ENCODE data around the gene BLOC1S5.

Gene BLOC1S5

GRCh38 chr6:8064638-8065518, 689 bp upstream of the BLOC1S5 start:
- no peaks in the 10 kb centered on the region for H3K9me3 ChIP-seq (ENCODE audit: insufficient read depth, low read depth, low read length)
- no peaks in the 10 kb centered on the region for H3F3A ChIP-seq (ENCODE audit: low read depth)
- no peaks in the 10 kb centered on the region for H3K9me2 ChIP-seq (replicated peaks; ENCODE audit: low read depth, low read length)
- peak overlapping the region; percentile 88 for H3K4me3 ChIP-seq (ENCODE audit: low read length, poor library complexity, severe bottlenecking)
- H3K27me3 ChIP-seq (ENCODE audit: insufficient read depth, low read length, poor library complexity, severe bottlenecking), result no peaks in the 10 kb centered on the region
- peak overlapping the region; percentile 71 for H3K4me2 ChIP-seq (ENCODE audit: low read depth, low read length, poor library complexity, severe bottlenecking)
- H3K4me1 ChIP-seq (ENCODE audit: insufficient read depth, low read length, poor library complexity, severe bottlenecking), result peaks cover 13% of the 10 kb centered on the region
- peak overlapping the region; percentile 54 for H3K9ac ChIP-seq (ENCODE audit: low read depth, low read length, poor library complexity, severe bottlenecking)
- H3K79me2 ChIP-seq (ENCODE audit: insufficient read depth, low read length), result peaks cover 21% of the 10 kb centered on the region
- no peaks in the 10 kb centered on the region for H4K20me1 ChIP-seq (ENCODE audit: insufficient read depth, low read length, poor library complexity, severe bottlenecking)
- peak overlapping the region; percentile 77; the same call in 1 of the 2 replicates for H2AFZ ChIP-seq (ENCODE audit: low read length)
- no peaks in the 10 kb centered on the region for H3K36me3 ChIP-seq (ENCODE audit: insufficient read depth, low read length)
- TF ChIP-seq CTCF (conservative IDR thresholded peaks at IDR 0.05; ENCODE audit: low read length), result no peak
- TF ChIP-seq EZH2phosphoT487 (IDR thresholded peaks at IDR 0.05; ENCODE audit: borderline replicate concordance), result no peak

GRCh38 chr6:8061736-8062135, 2.5 kb downstream of the BLOC1S5 start:
- Histone ChIP-seq H3K79me2 (ENCODE audit: insufficient read depth, low read length) (peaks cover 29% of the 10 kb centered on the region), H3K4me2 (ENCODE audit: low read depth, low read length, poor library complexity, severe bottlenecking) (peak overlapping the region; percentile 80), H3K9me3 (ENCODE audit: insufficient read depth, low read depth, low read length) (no peaks in the 10 kb centered on the region), H2AFZ (ENCODE audit: low read length) (no peak overlapping the region), H3K36me3 (ENCODE audit: insufficient read depth, low read length) (no peaks in the 10 kb centered on the region; the same call in 1 of the 2 replicates), H3K9ac (ENCODE audit: low read depth, low read length, poor library complexity, severe bottlenecking) (no peak overlapping the region), H3K27me3 (ENCODE audit: insufficient read depth, low read length, poor library complexity, severe bottlenecking) (no peaks in the 10 kb centered on the region), H3K4me1 (ENCODE audit: insufficient read depth, low read length, poor library complexity, severe bottlenecking) (peaks cover 16% of the 10 kb centered on the region), H3F3A (ENCODE audit: low read depth) (no peaks in the 10 kb centered on the region), H4K20me1 (ENCODE audit: insufficient read depth, low read length, poor library complexity, severe bottlenecking) (peaks cover 8% of the 10 kb centered on the region), H3K4me3 (ENCODE audit: low read length, poor library complexity, severe bottlenecking) (no peak overlapping the region), H3K9me2 (replicated peaks; ENCODE audit: low read depth, low read length) (no peaks in the 10 kb centered on the region)
- no peak for TF ChIP-seq EZH2phosphoT487 (IDR thresholded peaks at IDR 0.05; ENCODE audit: borderline replicate concordance)
- TF ChIP-seq CTCF (conservative IDR thresholded peaks at IDR 0.05; ENCODE audit: low read length), result no peak

- Histone ChIP-seq H3F3A (ENCODE audit: low read depth) (no peaks in the 10 kb centered on the region), H3K36me3 (ENCODE audit: insufficient read depth, low read length) (peaks cover 4% of the 10 kb centered on the region; the same call in 1 of the 2 replicates), H3K4me2 (ENCODE audit: low read depth, low read length, poor library complexity, severe bottlenecking) (peak overlapping the region; percentile 40), H3K9me2 (replicated peaks; ENCODE audit: low read depth, low read length) (no peaks in the 10 kb centered on the region), H3K27me3 (ENCODE audit: insufficient read depth, low read length, poor library complexity, severe bottlenecking) (no peaks in the 10 kb centered on the region), H4K20me1 (ENCODE audit: insufficient read depth, low read length, poor library complexity, severe bottlenecking) (peaks cover 8% of the 10 kb centered on the region), H3K4me3 (ENCODE audit: low read length, poor library complexity, severe bottlenecking) (no peak overlapping the region), H3K4me1 (ENCODE audit: insufficient read depth, low read length, poor library complexity, severe bottlenecking) (peaks cover 16% of the 10 kb centered on the region), H3K9ac (ENCODE audit: low read depth, low read length, poor library complexity, severe bottlenecking) (no peak overlapping the region), H2AFZ (ENCODE audit: low read length) (no peak overlapping the region), H3K79me2 (ENCODE audit: insufficient read depth, low read length) (peaks cover 29% of the 10 kb centered on the region), H3K9me3 (ENCODE audit: insufficient read depth, low read depth, low read length) (no peaks in the 10 kb centered on the region)
- TF ChIP-seq EZH2phosphoT487 (IDR thresholded peaks at IDR 0.05; ENCODE audit: borderline replicate concordance), result no peak
Measured at GRCh38 chr6:8060346-8060745, 3.8 kb downstream of the BLOC1S5 start.
